Breast epithelium (tissue), 4 donors: ENCODE measurements around the gene NUPR2. TPM values are rescaled to one million over a fixed set of nuclear protein-coding genes. Genes with fewer than 3 reads are reported as not detected.
"Not testable (repeated sequence)": the region's sequence is repeated elsewhere in the genome, so short reads cannot be mapped to it uniquely, and the experiment has no call there.

Experiments used
- DNase-seq, 2 donors: peaks; one replicate each; pipeline ENCODE4 v3.0.0-alpha.2; 2019; ENCODE audit warnings: low spot score in 2 of 2
- H3K27ac ChIP-seq, 2 donors: fragments of 200-600 bp; sonication (generic) in 1 of 2; one replicate each; pipeline ENCODE4 v1.5.1; 2016 to 2019; ENCODE audit warnings: mild to moderate bottlenecking in 1 of 2
- H3K27me3 ChIP-seq, 2 donors: fragments of 200-600 bp; sonication (generic) in 1 of 2; one replicate each; pipeline versions ENCODE4 v1.5.1 to v1.6.0; 2017 to 2019; ENCODE audit warnings: control low read depth in 1 of 2, mild to moderate bottlenecking in 1 of 2
- H3K36me3 ChIP-seq: fragments of 200-600 bp; one replicate; pipeline ENCODE4 v1.5.1; 2019
- H3K4me1 ChIP-seq, 2 donors: fragments of 200-600 bp; sonication (generic); one replicate each; pipeline ENCODE4 v1.5.1; 2016 to 2019; ENCODE audit warnings: control low read depth in 1 of 2
- H3K4me3 ChIP-seq, 3 donors: fragments of 200-600 bp; sonication (generic); 1 replicate in 2 of 3; 2 replicates in 1 of 3; pipeline ENCODE4 v1.5.1; 2016 to 2019; ENCODE audit warnings: mild to moderate bottlenecking in 3 of 3, moderate library complexity in 2 of 3
- H3K9me3 ChIP-seq, 2 donors: fragments of 200-600 bp; sonication (generic) in 1 of 2; one replicate each; pipeline ENCODE4 v1.5.1; 2016 to 2019; ENCODE audit warnings: control low read depth in 1 of 2
- POLR2A ChIP-seq: fragments of 450-650 bp; IDR thresholded peaks from one replicate; pipeline ENCODE4 v1.6.1; 2016; ENCODE audit warnings: antibody characterized with exemption, mild to moderate bottlenecking, moderate library complexity
- POLR2AphosphoS5 ChIP-seq, 3 donors: sonication (generic); formaldehyde crosslinking; IDR thresholded peaks; one replicate each; pipeline ENCODE4 v1.6.1; 2017; ENCODE audit warnings: antibody characterized with exemption in 3 of 3
- intact Hi-C: fragments of 100-400 bp; cut with DNase I; formaldehyde crosslinking; loops from one replicate; pipeline ENCODE4 v1.15.1; 2023; ENCODE audit warnings: low total_unique reads
- total RNA-seq, 3 donors: library from RNA; depleted of rRNA; stranded (reverse); fragments of >200 nt; gene quantifications; one replicate each; pipeline ENCODE4 v1.1.0, GENCODE V29; 2016
- TF ChIP-seq, protein P1 (sequence below), 3 donors: fragments of 450-650 bp; IDR thresholded peaks; one replicate each; pipeline ENCODE4 v1.5.1; 2016 to 2017; ENCODE audit warnings: antibody characterized with exemption in 3 of 3, mild to moderate bottlenecking in 3 of 3, moderate library complexity in 3 of 3

Gene NUPR2
- total RNA-seq, 3 donors from 2014 or later = 5.2 to 10.1 TPM; not detected in 1

- no peak for TF ChIP-seq POLR2AphosphoS5 (IDR thresholded peaks at IDR 0.05)
- TF ChIP-seq, protein P1, sequence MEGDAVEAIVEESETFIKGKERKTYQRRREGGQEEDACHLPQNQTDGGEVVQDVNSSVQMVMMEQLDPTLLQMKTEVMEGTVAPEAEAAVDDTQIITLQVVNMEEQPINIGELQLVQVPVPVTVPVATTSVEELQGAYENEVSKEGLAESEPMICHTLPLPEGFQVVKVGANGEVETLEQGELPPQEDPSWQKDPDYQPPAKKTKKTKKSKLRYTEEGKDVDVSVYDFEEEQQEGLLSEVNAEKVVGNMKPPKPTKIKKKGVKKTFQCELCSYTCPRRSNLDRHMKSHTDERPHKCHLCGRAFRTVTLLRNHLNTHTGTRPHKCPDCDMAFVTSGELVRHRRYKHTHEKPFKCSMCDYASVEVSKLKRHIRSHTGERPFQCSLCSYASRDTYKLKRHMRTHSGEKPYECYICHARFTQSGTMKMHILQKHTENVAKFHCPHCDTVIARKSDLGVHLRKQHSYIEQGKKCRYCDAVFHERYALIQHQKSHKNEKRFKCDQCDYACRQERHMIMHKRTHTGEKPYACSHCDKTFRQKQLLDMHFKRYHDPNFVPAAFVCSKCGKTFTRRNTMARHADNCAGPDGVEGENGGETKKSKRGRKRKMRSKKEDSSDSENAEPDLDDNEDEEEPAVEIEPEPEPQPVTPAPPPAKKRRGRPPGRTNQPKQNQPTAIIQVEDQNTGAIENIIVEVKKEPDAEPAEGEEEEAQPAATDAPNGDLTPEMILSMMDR (IDR thresholded peaks at IDR 0.05) = no peak
- TF ChIP-seq POLR2A = no peak
Observed at GRCh38 chr7:56124981-56125380, 8.8 kb upstream of the NUPR2 start.

DNA sequence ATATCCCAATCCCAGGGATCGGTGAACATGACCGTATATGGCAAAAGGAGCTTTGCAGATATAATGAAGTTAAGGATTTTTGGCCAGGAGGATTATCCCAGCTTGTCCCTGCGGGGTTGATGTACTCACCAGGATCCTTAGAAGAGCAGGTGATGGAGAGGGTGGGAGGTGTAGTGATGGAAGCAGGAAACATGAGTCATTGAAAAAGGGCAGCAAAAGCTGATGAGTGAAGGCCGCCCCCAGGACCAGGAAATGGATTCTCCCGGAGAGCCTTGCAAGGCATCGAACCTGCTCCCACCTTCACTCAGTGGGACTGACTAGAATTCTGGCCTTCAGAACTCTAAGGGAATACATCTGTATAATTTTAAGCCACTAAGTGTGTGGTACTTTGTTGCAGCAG, 5.2 kb upstream of the NUPR2 start:
- intact Hi-C loops = no loop called here
- H3K27me3 ChIP-seq = no peaks in the 10 kb centered on the region

More at GRCh38 chr7:56124981-56125380, 8.8 kb upstream of the NUPR2 start:
- no peaks in the 10 kb centered on the region for H3K4me1 ChIP-seq
- no peak for DNase-seq
- H3K27ac ChIP-seq = no peak overlapping the region
- intact Hi-C loops = no loop called here
- H3K36me3 ChIP-seq = no peaks in the 10 kb centered on the region
- no peaks in the 10 kb centered on the region for H3K27me3 ChIP-seq
- no peak overlapping the region for H3K4me3 ChIP-seq
- H3K9me3 ChIP-seq = no peaks in the 10 kb centered on the region

GRCh38 chr7:56112244-56112643, 4.0 kb downstream of the NUPR2 start:
- H3K27ac ChIP-seq, DNase-seq, H3K4me1 ChIP-seq, H3K27me3 ChIP-seq, intact Hi-C loops, H3K4me3 ChIP-seq, H3K9me3 ChIP-seq, H3K36me3 ChIP-seq: not testable (repeated sequence)

More for the DNA sequence above, 5.2 kb upstream of the NUPR2 start:
- no peak for DNase-seq
- Histone ChIP-seq H3K9me3 (no peaks in the 10 kb centered on the region), H3K4me1 (no peaks in the 10 kb centered on the region), H3K36me3 (no peaks in the 10 kb centered on the region), H3K4me3 (no peak overlapping the region), H3K27ac (no peak overlapping the region)
- TF ChIP-seq POLR2A (no peak), POLR2AphosphoS5 (IDR thresholded peaks at IDR 0.05) (no peak)
- TF ChIP-seq, protein P1 (IDR thresholded peaks at IDR 0.05) = no peak

- no peak overlapping the region for H3K4me3 ChIP-seq
- TF ChIP-seq, protein P1 (IDR thresholded peaks at IDR 0.05) = no peak
- TF ChIP-seq POLR2AphosphoS5 (IDR thresholded peaks at IDR 0.05) = no peak
- TF ChIP-seq POLR2A = no peak
- peaks cover 0 to under 1% of the 10 kb centered on the region in 2 donors for H3K27me3 ChIP-seq
- no peak for DNase-seq
- H3K4me1 ChIP-seq = no peaks in the 10 kb centered on the region
- intact Hi-C loops = no loop called here
- H3K36me3 ChIP-seq = no peaks in the 10 kb centered on the region
- H3K9me3 ChIP-seq = no peaks in the 10 kb centered on the region
- no peak overlapping the region for H3K27ac ChIP-seq
Observed at GRCh38 chr7:56110611-56111010, 5.6 kb downstream of the NUPR2 start.

- Histone ChIP-seq H3K9me3 (no peaks in the 10 kb centered on the region), H3K27ac (no peak overlapping the region), H3K27me3 (no peaks in the 10 kb centered on the region), H3K4me1 (no peaks in the 10 kb centered on the region), H3K36me3 (no peaks in the 10 kb centered on the region), H3K4me3 (no peak overlapping the region)
- intact Hi-C loops = no loop called here
- no peak for DNase-seq
- TF ChIP-seq POLR2AphosphoS5 (IDR thresholded peaks at IDR 0.05) (no peak), POLR2A (no peak)
- TF ChIP-seq, protein P1 (IDR thresholded peaks at IDR 0.05) = no peak
Observed at GRCh38 chr7:56107954-56108258, 8.3 kb downstream of the NUPR2 start.
